Measurements from ENCODE around the gene LRP1. TPM values are rescaled to one million over a fixed set of nuclear protein-coding genes. Genes with fewer than 3 reads are reported as not detected.

Gene LRP1
- total RNA-seq, result under 1 TPM; 0.57 to 0.95 TPM

DNA sequence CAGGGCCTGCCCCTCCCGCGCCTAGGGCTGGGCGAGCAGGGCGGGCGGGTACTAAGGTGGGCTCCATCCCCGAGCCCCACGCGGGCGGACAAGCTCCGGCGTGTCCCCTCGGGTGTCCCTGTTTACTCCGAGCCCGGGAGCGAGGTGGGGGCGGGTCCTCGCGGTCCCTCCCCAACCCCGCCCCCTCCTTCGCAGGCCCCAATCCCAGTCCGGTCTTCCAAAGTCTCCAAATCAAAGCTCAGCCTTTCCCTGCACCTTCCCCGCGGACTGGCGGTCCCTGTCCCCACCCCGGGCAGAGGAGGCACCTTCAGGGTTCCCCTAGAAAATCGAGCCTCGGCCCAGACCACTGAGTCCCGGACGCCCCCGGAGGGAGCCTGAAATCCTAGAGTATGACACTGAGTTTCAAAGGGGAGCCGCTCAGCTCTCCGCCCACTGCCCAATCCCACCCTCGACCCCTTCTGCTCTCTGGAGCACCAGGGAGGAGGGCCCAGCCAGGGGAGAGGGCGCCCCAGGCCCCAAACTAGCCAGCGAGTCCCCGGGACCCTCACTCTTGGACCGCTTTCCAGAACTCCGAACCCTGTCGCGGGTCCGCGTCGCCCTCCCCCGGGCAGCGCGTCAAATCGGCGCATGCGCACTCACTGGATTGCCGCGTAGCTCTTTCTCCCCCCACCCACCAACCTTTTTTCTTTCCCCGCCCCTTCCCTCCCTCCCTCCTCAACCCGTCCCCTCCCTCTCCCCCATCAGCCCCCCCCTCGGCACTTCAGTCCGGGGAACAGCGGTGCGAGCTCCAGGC lies at the start of gene LRP1:
LRP1 (plus strand) TSS at position 758 of the 793 bp plus-strand sequence. CDS start 482 bp downstream, outside the sequence.
- CTCF ChIA-PET, result interaction anchor here (0.6 to 9.8 kb wide), 11 partner anchors 10 to 112 kb away, joined by 3 to 105 read pairs (median 3); partner anchors contain the start of genes SHMT2 and STAT6
- POLR2A ChIA-PET, result interaction anchor here (1.1 to 2.5 kb wide), 2 partner anchors 16 to 42 kb away, joined by 3 to 20 read pairs; partner anchors contain the start of gene STAT6

GRCh38 chr12:57078519-57079404 lies 49.5 kb upstream of the LRP1 start, which contains the start of gene NEMP1:
NEMP1 (minus strand) TSS chr12:57078791; CDS start chr12:57078745, 46 bp downstream.
- POLR2A ChIA-PET, result interaction anchor here (0.8 to 2.5 kb wide), 10 partner anchors 9 to 353 kb away, joined by 3 to 27 read pairs (median 5); partner anchors contain the start of genes NAB2, NACA and STAT6
- CTCF ChIA-PET, result interaction anchor here (0.9 to 4.0 kb wide), 9 partner anchors 10 to 71 kb away, joined by 3 to 17 read pairs (median 7); partner anchors contain the start of gene NAB2

- CTCF ChIA-PET, result interaction anchor here (0.7 to 4.0 kb wide), 9 partner anchors 9 to 147 kb away, joined by 3 to 17 read pairs (median 5); partner anchors contain the start of gene NAB2
- POLR2A ChIA-PET, result interaction anchor here (1.0 to 2.5 kb wide), 6 partner anchors 9 to 354 kb away, joined by 4 to 27 read pairs (median 6); partner anchors contain the start of genes NAB2, NACA and STAT6
Observed at GRCh38 chr12:57079821-57080220, 48.5 kb upstream of the LRP1 start.

DNA sequence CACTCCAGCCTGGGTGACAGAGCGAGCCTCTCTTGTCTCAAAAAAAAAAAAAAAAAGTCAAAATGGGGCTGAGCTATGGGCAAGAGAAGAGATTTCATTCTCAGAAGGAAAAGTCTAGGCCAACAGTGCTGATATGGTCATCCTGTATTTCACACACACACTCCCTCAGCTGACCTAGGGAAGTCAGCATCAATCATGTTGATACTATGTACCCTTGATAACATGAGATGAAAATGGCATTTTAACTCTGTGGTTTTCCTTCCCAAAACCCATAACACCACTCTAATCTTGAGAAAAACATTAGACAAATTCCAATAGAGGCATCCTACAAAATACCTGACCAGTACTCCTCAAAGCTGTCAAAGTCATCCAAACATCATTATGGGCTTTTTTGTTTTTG lies 47.4 kb upstream of the LRP1 start:
- ChIA-PET CTCF (interaction anchor here (1.5 to 4.0 kb wide), 3 partner anchors 9 to 44 kb away, joined by 3 to 17 read pairs (median 4); no protein-coding TSS in a partner anchor), POLR2A (interaction anchor here (0.6 kb wide), 1 partner anchor 8 kb away, joined by 3 read pairs; no protein-coding TSS in a partner anchor)

DNA sequence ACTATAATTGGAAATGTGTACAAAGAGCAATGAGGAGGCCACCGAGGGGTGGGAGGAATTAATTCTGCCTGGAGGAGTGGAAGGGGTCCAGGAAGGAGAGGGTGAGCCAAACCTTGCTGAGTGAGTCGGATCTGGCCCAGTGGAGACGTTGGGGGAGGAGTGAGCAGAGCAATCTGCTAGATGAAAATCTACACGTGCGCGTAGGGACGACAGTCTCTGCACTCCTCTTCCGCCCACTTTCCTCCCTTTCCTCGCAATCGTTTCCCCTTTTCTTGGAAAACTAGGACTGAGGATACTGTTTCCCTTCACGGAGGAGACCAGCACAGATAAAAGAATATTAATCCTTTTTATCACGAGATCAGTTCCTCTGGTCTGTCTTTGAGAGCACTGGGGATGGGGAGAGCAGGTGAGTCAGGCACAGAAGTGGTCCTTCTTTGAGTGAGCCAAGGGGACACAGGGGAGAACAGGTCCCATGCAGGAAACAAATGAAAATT lies 42.2 kb upstream of the LRP1 start:
- ChIA-PET POLR2A (interaction anchor here (1.0 kb wide), 2 partner anchors 25 to 26 kb away, joined by 4 to 7 read pairs; partner anchors contain the start of gene STAT6), CTCF (no interaction called here)

DNA sequence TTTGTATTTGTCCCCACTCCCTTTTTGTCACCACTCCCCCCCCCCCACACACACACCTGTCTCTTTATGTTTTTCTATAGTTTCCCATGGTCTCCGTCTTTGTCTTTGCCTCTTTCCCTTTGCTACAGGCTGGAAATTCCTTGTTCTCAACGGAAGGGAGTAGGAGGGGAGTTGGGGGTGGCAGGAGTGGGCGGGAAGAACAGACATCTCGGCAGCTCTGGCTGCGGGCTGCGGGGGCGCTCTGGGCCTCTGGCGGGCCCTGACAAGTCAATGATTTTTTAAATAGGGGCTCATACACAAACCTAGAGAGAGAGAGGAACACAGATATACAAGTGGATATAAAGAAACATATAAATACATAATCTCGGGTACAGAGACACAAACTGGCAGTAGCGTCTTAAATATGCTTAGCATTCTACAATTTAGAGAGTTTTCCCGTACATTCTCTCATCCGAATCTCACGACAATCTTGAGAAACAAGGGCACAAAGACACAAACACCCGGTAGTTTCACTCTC lies 41.7 kb upstream of the LRP1 start:
- POLR2A ChIA-PET, result interaction anchor here (0.5 to 1.0 kb wide), 3 partner anchors 15 to 26 kb away, joined by 3 to 7 read pairs (median 4); partner anchors contain the start of gene STAT6
- CTCF ChIA-PET, result interaction anchor here (0.6 to 1.0 kb wide), 2 partner anchors 10 to 14 kb away, joined by 3 to 4 read pairs; no protein-coding TSS in a partner anchor

DNA sequence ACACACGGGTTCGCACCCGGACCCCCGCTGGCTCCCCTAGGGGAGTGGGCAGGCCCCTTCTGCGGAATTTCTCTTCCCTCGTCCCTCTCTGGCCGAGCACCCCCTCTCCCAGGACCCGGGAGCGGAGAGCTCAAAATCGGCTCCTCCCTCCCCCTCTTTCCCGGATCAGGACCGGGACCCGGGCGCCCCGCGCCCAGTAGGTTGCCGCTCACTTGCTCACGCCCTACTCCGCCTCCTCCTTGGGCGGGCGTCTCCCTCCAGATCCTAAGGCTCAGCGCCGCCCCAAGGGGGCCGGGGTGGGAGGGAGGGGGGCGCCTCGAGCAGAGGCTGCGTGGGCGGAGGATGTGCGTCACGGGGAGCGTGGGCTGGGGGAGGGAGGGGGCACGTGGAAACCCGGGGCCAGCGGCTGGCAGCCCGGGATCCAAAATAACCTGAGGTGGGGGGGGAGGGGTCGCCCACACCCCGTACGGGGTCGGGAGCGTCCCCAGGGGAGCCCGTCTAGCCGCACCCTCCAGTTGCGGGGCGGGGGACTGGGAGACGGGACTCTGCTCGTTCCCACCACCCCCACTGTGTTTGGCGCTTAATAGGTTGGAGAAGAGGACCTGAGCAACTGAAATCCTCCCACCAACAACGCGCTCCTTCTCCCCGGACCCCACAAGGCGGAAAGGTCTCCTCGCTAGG lies 41.1 kb upstream of the LRP1 start:
- ChIA-PET CTCF (interaction anchor here (0.6 to 2.6 kb wide), 7 partner anchors 8 to 24 kb away, joined by 3 to 25 read pairs (median 4); partner anchors contain the start of genes NEMP1 and STAT6), POLR2A (interaction anchor here (0.5 to 3.8 kb wide), 6 partner anchors 8 to 143 kb away, joined by 3 to 20 read pairs (median 6); partner anchors contain the start of genes NEMP1, SHMT2 and STAT6)

- POLR2A ChIA-PET, result interaction anchor here (1.0 to 3.8 kb wide), 4 partner anchors 9 to 142 kb away, joined by 3 to 20 read pairs (median 11); partner anchors contain the start of genes NEMP1, SHMT2 and STAT6
- CTCF ChIA-PET, result interaction anchor here (0.7 to 2.6 kb wide), 6 partner anchors 8 to 23 kb away, joined by 3 to 25 read pairs (median 4); partner anchors contain the start of genes NEMP1 and STAT6
Observed at GRCh38 chr12:57087691-57088353, 40.5 kb upstream of the LRP1 start.

- POLR2A ChIA-PET, result interaction anchor here (1.0 to 3.8 kb wide), 5 partner anchors 9 to 141 kb away, joined by 3 to 20 read pairs (median 5); partner anchors contain the start of genes NEMP1, SHMT2 and STAT6
- CTCF ChIA-PET, result interaction anchor here (0.6 to 5.5 kb wide), 7 partner anchors 8 to 255 kb away, joined by 3 to 44 read pairs (median 6); partner anchors contain the start of genes NEMP1 and STAT6
Observed at GRCh38 chr12:57088354-57089270, 39.7 kb upstream of the LRP1 start, which contains the start of gene NAB2. NAB2 (plus strand) TSS chr12:57089114; CDS start chr12:57089272, 158 bp downstream.

GRCh38 chr12:57089271-57090245 lies 38.7 kb upstream of the LRP1 start:
- ChIA-PET CTCF (interaction anchor here (1.0 to 5.5 kb wide), 6 partner anchors 9 to 21 kb away, joined by 3 to 44 read pairs (median 8); partner anchors contain the start of genes NEMP1 and STAT6), POLR2A (interaction anchor here (0.7 to 3.8 kb wide), 4 partner anchors 10 to 25 kb away, joined by 3 to 20 read pairs (median 12); partner anchors contain the start of genes NEMP1 and STAT6)

DNA sequence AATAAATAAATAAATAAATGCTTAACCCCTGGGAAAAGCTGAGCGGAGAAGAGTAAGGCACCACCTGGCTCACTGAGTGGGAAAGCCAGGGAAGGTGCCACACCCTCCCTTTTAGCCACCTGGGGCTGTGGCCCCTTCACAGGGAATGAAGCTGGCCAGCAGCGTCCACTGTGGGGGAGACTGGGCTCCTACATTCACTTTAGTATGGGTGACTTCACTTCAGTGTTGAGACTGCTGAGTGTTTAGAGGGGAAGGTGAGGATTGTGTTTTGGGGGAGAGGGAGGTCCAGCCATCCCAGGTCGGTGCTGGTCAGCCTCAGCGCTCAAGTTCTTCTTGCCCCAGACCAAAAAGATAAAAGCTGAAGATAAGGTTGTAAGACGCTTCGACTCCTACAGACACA lies 37.8 kb upstream of the LRP1 start:
- POLR2A ChIA-PET, result interaction anchor here (0.7 to 3.8 kb wide), 3 partner anchors 11 to 26 kb away, joined by 3 to 20 read pairs (median 19); partner anchors contain the start of genes NEMP1 and STAT6
- CTCF ChIA-PET, result interaction anchor here (1.0 to 5.5 kb wide), 6 partner anchors 9 to 21 kb away, joined by 3 to 44 read pairs (median 4); partner anchors contain the start of genes NEMP1 and STAT6

DNA sequence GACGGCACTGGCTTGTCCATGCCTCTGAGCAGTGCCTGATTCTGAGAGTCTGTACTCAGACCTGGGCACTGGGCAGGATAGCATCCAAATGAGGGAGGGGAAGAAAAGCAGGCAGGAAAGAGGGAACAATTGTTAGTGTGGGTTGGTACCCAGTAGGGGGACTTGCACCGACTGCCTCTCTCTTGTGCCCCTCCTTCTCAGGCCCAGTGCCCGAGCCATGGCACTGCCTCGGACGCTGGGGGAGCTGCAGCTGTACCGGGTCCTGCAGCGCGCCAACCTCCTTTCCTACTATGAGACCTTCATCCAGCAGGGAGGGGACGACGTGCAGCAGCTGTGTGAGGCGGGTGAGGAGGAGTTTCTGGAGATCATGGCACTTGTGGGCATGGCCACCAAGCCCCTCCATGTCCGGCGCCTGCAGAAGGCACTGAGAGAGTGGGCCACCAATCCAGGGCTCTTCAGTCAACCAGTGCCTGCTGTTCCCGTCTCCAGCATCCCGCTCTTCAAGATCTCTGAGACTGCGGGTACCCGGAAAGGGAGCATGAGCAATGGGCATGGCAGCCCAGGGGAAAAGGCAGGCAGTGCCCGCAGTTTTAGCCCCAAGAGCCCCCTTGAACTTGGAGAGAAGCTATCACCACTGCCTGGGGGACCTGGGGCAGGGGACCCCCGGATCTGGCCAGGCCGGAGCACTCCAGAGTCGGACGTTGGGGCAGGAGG lies 37.2 kb upstream of the LRP1 start:
- CTCF ChIA-PET, result interaction anchor here (1.0 to 5.5 kb wide), 8 partner anchors 12 to 252 kb away, joined by 3 to 48 read pairs (median 6); partner anchors contain the start of genes NEMP1 and STAT6
- POLR2A ChIA-PET, result interaction anchor here (3.8 kb wide), 1 partner anchor 20 kb away, joined by 19 read pairs; the partner anchor contains the start of gene STAT6

All from activated CD8-positive, alpha-beta memory T cell treated with anti-CD3 and anti-CD28 coated beads for 36 hours (primary cell).